ENCODE results near the gene RNF181.
A peak's percentile ranks its signal among the peaks of the same experiment; 100 is the strongest.

The RNF181 gene

DNA sequence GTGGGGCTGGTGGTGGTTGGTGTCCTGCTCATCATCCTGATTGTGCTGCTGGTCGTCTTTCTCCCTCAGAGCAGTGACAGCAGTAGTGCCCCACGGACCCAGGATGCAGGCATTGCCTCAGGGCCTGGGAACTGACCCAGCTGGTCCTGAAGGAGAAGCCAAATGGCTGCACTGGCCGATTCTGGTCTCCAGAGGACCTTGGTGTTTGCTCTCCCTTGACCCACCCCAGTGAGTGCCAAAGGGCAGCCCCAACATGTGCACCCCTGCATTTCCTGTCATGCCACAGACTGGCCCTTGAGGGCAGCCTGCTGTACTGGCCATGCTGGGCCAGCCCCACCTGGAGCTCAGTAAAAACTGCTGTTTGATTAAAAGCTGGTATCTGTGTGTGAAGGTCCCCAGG, 2.5 kb upstream of the RNF181 start:
- Histone ChIP-seq H3K4ac (ENCODE audit: low read depth, low read length) (no peak overlapping the region), H4K5ac (ENCODE audit: low read length) (no peak overlapping the region), H3K79me1 (ENCODE audit: low read length) (peaks cover 18% of the 10 kb centered on the region), H3K27me3 (ENCODE audit: insufficient read depth, low read length, poor library complexity) (no peaks in the 10 kb centered on the region), H3K27ac (ENCODE audit: low read depth, low read length) (no peak overlapping the region), H2BK5ac (ENCODE audit: low read length) (no peak overlapping the region), H3K23ac (ENCODE audit: low read length) (no peak overlapping the region), H2BK15ac (replicated peaks; ENCODE audit: low read depth) (no peak overlapping the region), H3K9ac (ENCODE audit: low read length) (no peak overlapping the region), H3K4me2 (ENCODE audit: low read length) (no peak overlapping the region), H3K79me2 (ENCODE audit: control insufficient read depth, insufficient read depth, low read length) (peaks cover 15% of the 10 kb centered on the region), H2BK120ac (ENCODE audit: low read depth, low read length) (no peak overlapping the region), H3K18ac (ENCODE audit: low read length) (no peak overlapping the region), H3K36me3 (ENCODE audit: control insufficient read depth, insufficient read depth, low read length) (peaks cover 8% of the 10 kb centered on the region), H3K4me1 (ENCODE audit: control insufficient read depth, low read depth, low read length) (peaks cover 2% of the 10 kb centered on the region), H4K8ac (ENCODE audit: low read depth, low read length) (no peak overlapping the region), H3K4me3 (ENCODE audit: low read length) (no peak overlapping the region), H2AK5ac (ENCODE audit: low read length) (no peak overlapping the region), H3K56ac (ENCODE audit: low read length) (no peak overlapping the region)
- no CpG with 5 or more reads among the region's 3 CpGs for WGBS (ENCODE audit: extremely low coverage, insufficient coverage, low lambda C conversion rate)
- DNase-seq: no peak

DNA sequence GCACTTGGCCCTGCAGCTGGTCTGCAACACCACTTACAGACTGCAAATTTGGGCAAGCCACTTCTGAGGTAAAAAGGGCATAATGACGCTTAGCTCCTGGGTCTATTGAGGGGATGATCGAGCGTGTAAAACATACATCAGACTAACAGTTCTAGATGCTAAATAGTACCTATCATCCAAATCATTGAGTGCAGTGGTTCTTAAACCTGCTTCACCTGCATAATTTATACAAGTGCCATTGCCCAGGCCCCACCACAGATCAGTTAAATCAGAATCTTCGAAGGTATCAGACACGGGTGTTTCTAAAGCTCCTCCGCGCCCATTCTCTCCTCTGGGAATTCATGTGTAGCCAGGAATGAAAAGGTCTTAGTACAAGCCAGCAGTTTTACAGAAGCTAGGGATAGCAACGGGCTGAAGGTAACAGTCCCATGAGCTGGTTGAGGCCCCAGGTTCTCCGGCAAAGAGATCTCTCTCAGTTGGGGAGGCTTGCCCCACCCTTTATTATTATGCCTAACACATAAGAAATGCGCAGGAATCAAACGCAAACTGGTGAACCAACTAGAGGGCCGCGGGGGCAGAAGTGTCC, 737 bp upstream of the RNF181 start:
- Histone ChIP-seq H2BK120ac (ENCODE audit: low read depth, low read length) (no peak overlapping the region), H4K8ac (ENCODE audit: low read depth, low read length) (no peak overlapping the region), H2AK5ac (ENCODE audit: low read length) (no peak overlapping the region), H3K4me1 (ENCODE audit: control insufficient read depth, low read depth, low read length) (peaks cover 2% of the 10 kb centered on the region), H3K56ac (ENCODE audit: low read length) (peak overlapping the region; percentile 94), H3K18ac (ENCODE audit: low read length) (peak overlapping the region; percentile 76), H3K27me3 (ENCODE audit: insufficient read depth, low read length, poor library complexity) (no peaks in the 10 kb centered on the region), H3K79me1 (ENCODE audit: low read length) (peaks cover 18% of the 10 kb centered on the region), H2BK15ac (replicated peaks; ENCODE audit: low read depth) (no peak overlapping the region), H3K9ac (ENCODE audit: low read length) (peak overlapping the region; percentile 90), H3K4ac (ENCODE audit: low read depth, low read length) (peak overlapping the region; percentile 25), H2BK5ac (ENCODE audit: low read length) (no peak overlapping the region), H3K36me3 (ENCODE audit: control insufficient read depth, insufficient read depth, low read length) (peaks cover 8% of the 10 kb centered on the region), H3K27ac (ENCODE audit: low read depth, low read length) (peak overlapping the region; percentile 51), H3K4me3 (ENCODE audit: low read length) (peak overlapping the region; percentile 85), H4K5ac (ENCODE audit: low read length) (no peak overlapping the region), H3K79me2 (ENCODE audit: control insufficient read depth, insufficient read depth, low read length) (peaks cover 15% of the 10 kb centered on the region), H3K4me2 (ENCODE audit: low read length) (peak overlapping the region; percentile 88), H3K23ac (ENCODE audit: low read length) (no peak overlapping the region)
- DNase-seq: no peak
- WGBS (ENCODE audit: extremely low coverage, insufficient coverage, low lambda C conversion rate): no CpG with 5 or more reads among the region's 13 CpGs

DNA sequence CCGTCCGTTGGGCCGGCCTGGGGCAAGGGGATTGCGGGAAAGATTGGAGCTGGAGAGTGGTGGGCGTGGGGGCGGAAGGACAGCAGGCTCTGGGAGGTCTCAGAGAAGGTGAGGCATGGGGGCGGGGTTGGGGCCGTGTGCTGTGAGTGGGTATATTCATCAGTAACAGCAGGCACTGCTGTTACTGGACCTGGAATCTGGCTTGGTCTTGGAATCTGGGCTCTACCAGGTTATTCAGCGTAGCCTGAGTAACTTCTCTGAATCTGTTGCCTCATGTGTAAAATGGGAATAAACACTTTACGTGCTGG, 435 bp downstream of the RNF181 start:
- H3K79me1 ChIP-seq (ENCODE audit: low read length): peaks cover 18% of the 10 kb centered on the region
- no peak for DNase-seq
- peak overlapping the region; percentile 77 for H3K4me3 ChIP-seq (ENCODE audit: low read length)
- peak overlapping the region; percentile 51 for H3K18ac ChIP-seq (ENCODE audit: low read length)
- H2BK15ac ChIP-seq (replicated peaks; ENCODE audit: low read depth): no peak overlapping the region
- peak overlapping the region; percentile 85 for H3K9ac ChIP-seq (ENCODE audit: low read length)
- H2BK120ac ChIP-seq (ENCODE audit: low read depth, low read length): no peak overlapping the region
- peak overlapping the region; percentile 92 for H3K4me2 ChIP-seq (ENCODE audit: low read length)
- H3K4me1 ChIP-seq (ENCODE audit: control insufficient read depth, low read depth, low read length): peaks cover 2% of the 10 kb centered on the region
- no peaks in the 10 kb centered on the region for H3K27me3 ChIP-seq (ENCODE audit: insufficient read depth, low read length, poor library complexity)
- peak overlapping the region; percentile 27 for H2BK5ac ChIP-seq (ENCODE audit: low read length)
- H2AK5ac ChIP-seq (ENCODE audit: low read length): no peak overlapping the region
- peak overlapping the region; percentile 58 for H3K4ac ChIP-seq (ENCODE audit: low read depth, low read length)
- peak overlapping the region; percentile 92 for H3K56ac ChIP-seq (ENCODE audit: low read length)
- no peak overlapping the region for H4K5ac ChIP-seq (ENCODE audit: low read length)
- peaks cover 8% of the 10 kb centered on the region for H3K36me3 ChIP-seq (ENCODE audit: control insufficient read depth, insufficient read depth, low read length)
- H4K8ac ChIP-seq (ENCODE audit: low read depth, low read length): no peak overlapping the region
- WGBS (ENCODE audit: extremely low coverage, insufficient coverage, low lambda C conversion rate): no CpG with 5 or more reads among the region's 10 CpGs
- no peak overlapping the region for H3K27ac ChIP-seq (ENCODE audit: low read depth, low read length)
- H3K79me2 ChIP-seq (ENCODE audit: control insufficient read depth, insufficient read depth, low read length): peaks cover 15% of the 10 kb centered on the region
- H3K23ac ChIP-seq (ENCODE audit: low read length): no peak overlapping the region

DNA sequence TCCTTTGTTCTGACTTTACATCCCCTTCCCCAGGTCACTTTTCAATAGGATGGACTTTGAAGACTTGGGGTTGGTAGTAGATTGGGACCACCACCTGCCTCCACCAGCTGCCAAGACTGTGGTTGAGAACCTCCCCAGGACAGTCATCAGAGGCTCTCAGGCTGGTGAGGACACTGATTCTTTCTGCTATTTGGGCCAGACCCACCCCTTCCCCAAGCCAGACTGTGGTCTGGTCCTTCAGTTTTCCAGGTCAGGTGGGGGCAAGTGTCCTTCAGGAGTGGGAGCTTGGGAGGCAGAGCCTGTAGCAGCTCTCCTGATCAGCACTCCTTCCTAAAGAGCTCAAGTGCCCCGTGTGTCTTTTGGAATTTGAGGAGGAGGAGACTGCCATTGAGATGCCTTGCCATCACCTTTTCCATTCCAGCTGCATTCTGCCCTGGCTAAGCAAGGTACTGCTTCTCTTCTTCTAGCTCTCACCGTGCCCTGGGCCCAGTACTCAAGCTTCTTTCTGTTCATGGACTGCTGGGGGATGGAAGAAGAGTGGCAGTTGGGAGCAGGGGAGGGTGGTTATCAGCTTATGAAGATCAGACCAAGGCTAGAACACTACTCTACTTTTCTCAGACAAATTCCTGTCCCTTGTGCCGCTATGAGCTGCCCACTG, 1.1 kb downstream of the RNF181 start:
- peaks cover 4% of the 10 kb centered on the region for H3K4me1 ChIP-seq (ENCODE audit: control insufficient read depth, low read depth, low read length)
- peaks cover 15% of the 10 kb centered on the region for H3K79me2 ChIP-seq (ENCODE audit: control insufficient read depth, insufficient read depth, low read length)
- H3K4ac ChIP-seq (ENCODE audit: low read depth, low read length): no peak overlapping the region
- H4K8ac ChIP-seq (ENCODE audit: low read depth, low read length): no peak overlapping the region
- no peak for DNase-seq
- peaks cover 20% of the 10 kb centered on the region for H3K79me1 ChIP-seq (ENCODE audit: low read length)
- H3K9ac ChIP-seq (ENCODE audit: low read length): peak overlapping the region; percentile 85
- H3K27ac ChIP-seq (ENCODE audit: low read depth, low read length): no peak overlapping the region
- no peak overlapping the region for H2BK5ac ChIP-seq (ENCODE audit: low read length)
- no peak overlapping the region for H4K5ac ChIP-seq (ENCODE audit: low read length)
- no peak overlapping the region for H3K18ac ChIP-seq (ENCODE audit: low read length)
- H2BK120ac ChIP-seq (ENCODE audit: low read depth, low read length): no peak overlapping the region
- H3K4me2 ChIP-seq (ENCODE audit: low read length): peak overlapping the region; percentile 92
- no peak overlapping the region for H2AK5ac ChIP-seq (ENCODE audit: low read length)
- H3K23ac ChIP-seq (ENCODE audit: low read length): no peak overlapping the region
- H2BK15ac ChIP-seq (replicated peaks; ENCODE audit: low read depth): no peak overlapping the region
- no peaks in the 10 kb centered on the region for H3K27me3 ChIP-seq (ENCODE audit: insufficient read depth, low read length, poor library complexity)
- peak overlapping the region; percentile 77 for H3K4me3 ChIP-seq (ENCODE audit: low read length)
- WGBS (ENCODE audit: extremely low coverage, insufficient coverage, low lambda C conversion rate): no CpG with 5 or more reads among the region's 3 CpGs
- H3K56ac ChIP-seq (ENCODE audit: low read length): peak overlapping the region; percentile 92
- H3K36me3 ChIP-seq (ENCODE audit: control insufficient read depth, insufficient read depth, low read length): peaks cover 8% of the 10 kb centered on the region

DNA sequence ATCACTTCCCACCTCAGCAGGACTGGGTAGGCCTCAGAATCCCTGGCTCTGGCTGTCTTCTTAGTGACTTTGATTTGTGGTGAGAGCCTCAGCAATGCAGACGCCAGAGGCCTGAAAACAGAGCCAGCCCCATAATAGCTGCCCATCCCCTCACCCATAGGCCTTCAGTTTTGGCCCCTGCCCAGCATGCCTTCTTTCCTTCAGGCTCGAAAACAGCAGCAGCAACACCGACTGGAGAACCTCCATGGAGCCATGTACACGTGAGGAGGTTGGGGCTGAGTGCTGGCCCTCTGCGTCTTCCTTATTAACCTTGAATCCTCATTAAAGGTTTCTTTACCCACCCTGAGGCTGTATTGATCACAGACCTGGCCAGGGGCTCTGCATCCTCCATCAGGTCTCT, 1.7 kb downstream of the RNF181 start:
- Histone ChIP-seq H2BK120ac (ENCODE audit: low read depth, low read length) (no peak overlapping the region), H3K36me3 (ENCODE audit: control insufficient read depth, insufficient read depth, low read length) (peaks cover 8% of the 10 kb centered on the region), H3K4me2 (ENCODE audit: low read length) (no peak overlapping the region), H3K18ac (ENCODE audit: low read length) (no peak overlapping the region), H3K27ac (ENCODE audit: low read depth, low read length) (no peak overlapping the region), H3K56ac (ENCODE audit: low read length) (no peak overlapping the region), H3K4ac (ENCODE audit: low read depth, low read length) (no peak overlapping the region), H3K79me2 (ENCODE audit: control insufficient read depth, insufficient read depth, low read length) (peaks cover 15% of the 10 kb centered on the region), H3K79me1 (ENCODE audit: low read length) (peaks cover 22% of the 10 kb centered on the region), H4K5ac (ENCODE audit: low read length) (no peak overlapping the region), H2AK5ac (ENCODE audit: low read length) (no peak overlapping the region), H3K9ac (ENCODE audit: low read length) (no peak overlapping the region), H3K23ac (ENCODE audit: low read length) (no peak overlapping the region), H3K27me3 (ENCODE audit: insufficient read depth, low read length, poor library complexity) (no peaks in the 10 kb centered on the region), H3K4me1 (ENCODE audit: control insufficient read depth, low read depth, low read length) (peaks cover 5% of the 10 kb centered on the region), H2BK5ac (ENCODE audit: low read length) (no peak overlapping the region), H3K4me3 (ENCODE audit: low read length) (no peak overlapping the region), H4K8ac (ENCODE audit: low read depth, low read length) (no peak overlapping the region), H2BK15ac (replicated peaks; ENCODE audit: low read depth) (no peak overlapping the region)
- DNase-seq: no peak
- no CpG with 5 or more reads among the region's 5 CpGs for WGBS (ENCODE audit: extremely low coverage, insufficient coverage, low lambda C conversion rate)
